ENCODE measurements around the gene VPS9D1.
"Not testable (repeated sequence)": the region's sequence is repeated elsewhere in the genome, so short reads cannot be mapped to it uniquely, and the experiment has no call there.

VPS9D1 gene

GRCh38 chr16:89691231-89691985, 29.3 kb downstream of the VPS9D1 start:
- DNase-seq (no peak), ATAC-seq (ENCODE audit: insufficient read depth, low read depth) (no peak)
- no peaks in the 10 kb centered on the region for H3K9me3 ChIP-seq (ENCODE audit: insufficient read depth, low read length, severe bottlenecking)
- H3K79me2 ChIP-seq (ENCODE audit: insufficient read depth, low read length): peaks cover 20% of the 10 kb centered on the region
- no peak overlapping the region for H3K9ac ChIP-seq (ENCODE audit: low read depth, low read length)
- H2AFZ ChIP-seq (ENCODE audit: low read depth, low read length): no peak overlapping the region
- no peak overlapping the region for H3K4me3 ChIP-seq (ENCODE audit: low read depth in 1 of 2, low read length in 2 of 2)
- H3K4me1 ChIP-seq (ENCODE audit: insufficient read depth, low read length): peaks cover 17% of the 10 kb centered on the region
- no peak overlapping the region for H3K4me2 ChIP-seq (ENCODE audit: insufficient read depth, low read length)
- H3K27me3 ChIP-seq (ENCODE audit: insufficient read depth, low read length, poor library complexity): no peaks in the 10 kb centered on the region
- peaks cover under 1% of the 10 kb centered on the region; the same call in 1 of the 2 replicates for H4K20me1 ChIP-seq (ENCODE audit: insufficient read depth, low read length)
- peaks cover 59% of the 10 kb centered on the region for H3K36me3 ChIP-seq (ENCODE audit: insufficient read depth, low read length)
- no peak for TF ChIP-seq EZH2 (IDR thresholded peaks at IDR 0.05; ENCODE audit: borderline replicate concordance, low read depth, low read length, severe bottlenecking)
- no peak for TF ChIP-seq CTCF (IDR thresholded peaks at IDR 0.05; ENCODE audit: borderline replicate concordance, extremely low read depth, low read length, poor library complexity, severe bottlenecking)
- no peak overlapping the region for H3K27ac ChIP-seq (ENCODE audit: low read length)

GRCh38 chr16:89690392-89690901, 30.3 kb downstream of the VPS9D1 start:
- Histone ChIP-seq H4K20me1 (ENCODE audit: insufficient read depth, low read length) (no peaks in the 10 kb centered on the region; the same call in 1 of the 2 replicates), H3K9me3 (ENCODE audit: insufficient read depth, low read length, severe bottlenecking) (peaks cover 6% of the 10 kb centered on the region), H3K36me3 (ENCODE audit: insufficient read depth, low read length) (peaks cover 53% of the 10 kb centered on the region), H2AFZ (ENCODE audit: low read depth, low read length) (no peak overlapping the region), H3K27ac (ENCODE audit: low read length) (no peak overlapping the region), H3K9ac (ENCODE audit: low read depth, low read length) (no peak overlapping the region), H3K4me2 (ENCODE audit: insufficient read depth, low read length) (no peak overlapping the region), H3K4me3 (ENCODE audit: low read depth in 1 of 2, low read length in 2 of 2) (no peak overlapping the region), H3K4me1 (ENCODE audit: insufficient read depth, low read length) (peaks cover 22% of the 10 kb centered on the region), H3K27me3 (ENCODE audit: insufficient read depth, low read length, poor library complexity) (no peaks in the 10 kb centered on the region), H3K79me2 (ENCODE audit: insufficient read depth, low read length) (peaks cover 20% of the 10 kb centered on the region)
- TF ChIP-seq EZH2 (IDR thresholded peaks at IDR 0.05; ENCODE audit: borderline replicate concordance, low read depth, low read length, severe bottlenecking): no peak
- no peak for TF ChIP-seq CTCF (IDR thresholded peaks at IDR 0.05; ENCODE audit: borderline replicate concordance, extremely low read depth, low read length, poor library complexity, severe bottlenecking)
- ATAC-seq (ENCODE audit: insufficient read depth, low read depth) (no peak), DNase-seq (no peak)

GRCh38 chr16:89689621-89690020, 31.1 kb downstream of the VPS9D1 start:
- H3K4me2 ChIP-seq (ENCODE audit: insufficient read depth, low read length); H3K27me3 ChIP-seq (ENCODE audit: insufficient read depth, low read length, poor library complexity); DNase-seq; H3K9me3 ChIP-seq (ENCODE audit: insufficient read depth, low read length, severe bottlenecking); H4K20me1 ChIP-seq (ENCODE audit: insufficient read depth, low read length); H3K27ac ChIP-seq (ENCODE audit: low read length); ATAC-seq (ENCODE audit: insufficient read depth, low read depth); H2AFZ ChIP-seq (ENCODE audit: low read depth, low read length); H3K4me3 ChIP-seq (ENCODE audit: low read depth in 1 of 2, low read length in 2 of 2); H3K9ac ChIP-seq (ENCODE audit: low read depth, low read length): not testable (repeated sequence)
- Histone ChIP-seq H3K36me3 (ENCODE audit: insufficient read depth, low read length) (peaks cover 46% of the 10 kb centered on the region), H3K79me2 (ENCODE audit: insufficient read depth, low read length) (peaks cover 20% of the 10 kb centered on the region), H3K4me1 (ENCODE audit: insufficient read depth, low read length) (peaks cover 22% of the 10 kb centered on the region)

- Histone ChIP-seq H3K36me3 (ENCODE audit: insufficient read depth, low read length) (peaks cover 42% of the 10 kb centered on the region), H3K27me3 (ENCODE audit: insufficient read depth, low read length, poor library complexity) (no peaks in the 10 kb centered on the region), H3K4me2 (ENCODE audit: insufficient read depth, low read length) (no peak overlapping the region), H3K4me3 (ENCODE audit: low read depth in 1 of 2, low read length in 2 of 2) (no peak overlapping the region), H3K9ac (ENCODE audit: low read depth, low read length) (no peak overlapping the region), H3K9me3 (ENCODE audit: insufficient read depth, low read length, severe bottlenecking) (peaks cover 8% of the 10 kb centered on the region), H3K4me1 (ENCODE audit: insufficient read depth, low read length) (peaks cover 22% of the 10 kb centered on the region), H4K20me1 (ENCODE audit: insufficient read depth, low read length) (no peaks in the 10 kb centered on the region; the same call in 1 of the 2 replicates), H2AFZ (ENCODE audit: low read depth, low read length) (no peak overlapping the region), H3K79me2 (ENCODE audit: insufficient read depth, low read length) (peaks cover 20% of the 10 kb centered on the region), H3K27ac (ENCODE audit: low read length) (no peak overlapping the region)
- no peak for DNase-seq
- TF ChIP-seq EZH2 (IDR thresholded peaks at IDR 0.05; ENCODE audit: borderline replicate concordance, low read depth, low read length, severe bottlenecking): no peak
- no peak for TF ChIP-seq CTCF (IDR thresholded peaks at IDR 0.05; ENCODE audit: borderline replicate concordance, extremely low read depth, low read length, poor library complexity, severe bottlenecking)
- no peak for ATAC-seq (ENCODE audit: insufficient read depth, low read depth)
Observed at GRCh38 chr16:89689142-89689541, 31.6 kb downstream of the VPS9D1 start.
